ENCODE measurements around the gene EEFSEC. TPM values are rescaled to one million over a fixed set of nuclear protein-coding genes. Genes with fewer than 3 reads are reported as not detected.

The EEFSEC gene
- total and polyA plus RNA-seq, 2 experiments from 2014 or later = 10.1 to 16.2 TPM

GRCh38 chr3:128445357-128445756, 292.1 kb downstream of the EEFSEC start (continued):
- no peak for TF ChIP-seq ZNF462 (CRISPR knock-in tag; IDR thresholded peaks at IDR 0.05)
- no peak for TF ChIP-seq ZNF331 (CRISPR knock-in tag; IDR thresholded peaks at IDR 0.05; ENCODE audit: low read depth)
- TF ChIP-seq CTCF (conservative IDR thresholded peaks at IDR 0.05; ENCODE audit: low read depth in 2 of 2) = no peak

- no peaks in the 10 kb centered on the region for H3K27me3 ChIP-seq (ENCODE audit: insufficient read depth)
- no peak overlapping the region for H3K4me3 ChIP-seq
- H2AFZ ChIP-seq = no peak overlapping the region
- no peak overlapping the region for H3K27ac ChIP-seq (ENCODE audit: low read depth)
- no peaks in the 10 kb centered on the region for H3K4me1 ChIP-seq (ENCODE audit: insufficient read depth)
- no peaks in the 10 kb centered on the region for H3K79me2 ChIP-seq (replicated peaks; ENCODE audit: insufficient read depth)
- no peaks in the 10 kb centered on the region for H3K36me3 ChIP-seq (ENCODE audit: insufficient read depth)
- no peaks in the 10 kb centered on the region for H3F3A ChIP-seq (replicated peaks; ENCODE audit: low read depth)
- Mint-ChIP-seq H3K27me3 (ENCODE audit: insufficient read depth, low read depth, poor library complexity) (peaks cover 15% of the 10 kb centered on the region), H3K36me3 (ENCODE audit: low read depth) (no peaks in the 10 kb centered on the region; the same call in 2 of the 3 replicates), H3K4me1 (peaks cover 6% of the 10 kb centered on the region; the same call in 1 of the 3 replicates), H3K9me3 (peaks cover 4% of the 10 kb centered on the region), H3K27ac (no peak overlapping the region), H3K4me3 (no peak overlapping the region)
- H3K9me2 ChIP-seq (ENCODE audit: insufficient read depth) = 0 out of 2 replicates have a peak, but pooled peaks cover 5% of the 10 kb centered on the region
- TF ChIP-seq ETS1 (IDR thresholded peaks at IDR 0.05) (no peak), EZH2phosphoT487 (IDR thresholded peaks at IDR 0.05; ENCODE audit: unreplicated experiment) (no peak)
- TF ChIP-seq, protein P1, sequence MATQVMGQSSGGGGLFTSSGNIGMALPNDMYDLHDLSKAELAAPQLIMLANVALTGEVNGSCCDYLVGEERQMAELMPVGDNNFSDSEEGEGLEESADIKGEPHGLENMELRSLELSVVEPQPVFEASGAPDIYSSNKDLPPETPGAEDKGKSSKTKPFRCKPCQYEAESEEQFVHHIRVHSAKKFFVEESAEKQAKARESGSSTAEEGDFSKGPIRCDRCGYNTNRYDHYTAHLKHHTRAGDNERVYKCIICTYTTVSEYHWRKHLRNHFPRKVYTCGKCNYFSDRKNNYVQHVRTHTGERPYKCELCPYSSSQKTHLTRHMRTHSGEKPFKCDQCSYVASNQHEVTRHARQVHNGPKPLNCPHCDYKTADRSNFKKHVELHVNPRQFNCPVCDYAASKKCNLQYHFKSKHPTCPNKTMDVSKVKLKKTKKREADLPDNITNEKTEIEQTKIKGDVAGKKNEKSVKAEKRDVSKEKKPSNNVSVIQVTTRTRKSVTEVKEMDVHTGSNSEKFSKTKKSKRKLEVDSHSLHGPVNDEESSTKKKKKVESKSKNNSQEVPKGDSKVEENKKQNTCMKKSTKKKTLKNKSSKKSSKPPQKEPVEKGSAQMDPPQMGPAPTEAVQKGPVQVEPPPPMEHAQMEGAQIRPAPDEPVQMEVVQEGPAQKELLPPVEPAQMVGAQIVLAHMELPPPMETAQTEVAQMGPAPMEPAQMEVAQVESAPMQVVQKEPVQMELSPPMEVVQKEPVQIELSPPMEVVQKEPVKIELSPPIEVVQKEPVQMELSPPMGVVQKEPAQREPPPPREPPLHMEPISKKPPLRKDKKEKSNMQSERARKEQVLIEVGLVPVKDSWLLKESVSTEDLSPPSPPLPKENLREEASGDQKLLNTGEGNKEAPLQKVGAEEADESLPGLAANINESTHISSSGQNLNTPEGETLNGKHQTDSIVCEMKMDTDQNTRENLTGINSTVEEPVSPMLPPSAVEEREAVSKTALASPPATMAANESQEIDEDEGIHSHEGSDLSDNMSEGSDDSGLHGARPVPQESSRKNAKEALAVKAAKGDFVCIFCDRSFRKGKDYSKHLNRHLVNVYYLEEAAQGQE (IDR thresholded peaks at IDR 0.05; ENCODE audit: unreplicated experiment) = no peak
- H3K4me2 ChIP-seq = no peak overlapping the region
- ATAC-seq (no peak), DNase-seq (ENCODE audit: low spot score) (no peak)
- H4K20me1 ChIP-seq (replicated peaks; ENCODE audit: insufficient read depth) = no peaks in the 10 kb centered on the region
Observed at GRCh38 chr3:128446821-128447220, 293.5 kb downstream of the EEFSEC start.
